ENCODE results near the gene ZFHX3.
A peak's percentile ranks its signal among the peaks of the same experiment; 100 is the strongest.

Gene ZFHX3

DNA sequence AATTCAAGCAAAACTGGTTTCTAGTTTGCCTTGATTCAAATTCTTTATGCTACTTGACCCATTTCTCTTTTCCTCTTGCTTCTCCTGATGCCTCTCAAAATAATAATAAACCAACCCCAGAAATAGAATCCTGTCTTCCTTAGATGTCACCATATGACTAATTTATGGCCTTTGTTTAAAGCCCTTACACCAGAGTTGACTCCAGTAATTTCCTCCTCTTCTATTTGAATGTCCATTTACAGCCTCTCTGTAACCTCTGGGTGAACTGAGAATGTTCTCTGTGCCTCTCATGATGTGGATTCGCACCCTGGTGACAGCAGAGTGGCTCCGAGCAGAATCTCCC is 31.5 kb downstream of the ZFHX3 start:
- Mint-ChIP-seq H3K9me3 (no peaks in the 10 kb centered on the region), H3K27me3 (ENCODE audit: low read depth) (peaks cover 11% of the 10 kb centered on the region), H3K27ac (peak overlapping the region; percentile 24 to 89 (median 39)), H3K4me3 (peak overlapping the region in 1 of 3 experiments; percentile 2), H3K4me1 (peaks cover 48% of the 10 kb centered on the region), H3K36me3 (ENCODE audit: low read depth) (peaks cover 4% of the 10 kb centered on the region)
- TF ChIP-seq, protein P1, sequence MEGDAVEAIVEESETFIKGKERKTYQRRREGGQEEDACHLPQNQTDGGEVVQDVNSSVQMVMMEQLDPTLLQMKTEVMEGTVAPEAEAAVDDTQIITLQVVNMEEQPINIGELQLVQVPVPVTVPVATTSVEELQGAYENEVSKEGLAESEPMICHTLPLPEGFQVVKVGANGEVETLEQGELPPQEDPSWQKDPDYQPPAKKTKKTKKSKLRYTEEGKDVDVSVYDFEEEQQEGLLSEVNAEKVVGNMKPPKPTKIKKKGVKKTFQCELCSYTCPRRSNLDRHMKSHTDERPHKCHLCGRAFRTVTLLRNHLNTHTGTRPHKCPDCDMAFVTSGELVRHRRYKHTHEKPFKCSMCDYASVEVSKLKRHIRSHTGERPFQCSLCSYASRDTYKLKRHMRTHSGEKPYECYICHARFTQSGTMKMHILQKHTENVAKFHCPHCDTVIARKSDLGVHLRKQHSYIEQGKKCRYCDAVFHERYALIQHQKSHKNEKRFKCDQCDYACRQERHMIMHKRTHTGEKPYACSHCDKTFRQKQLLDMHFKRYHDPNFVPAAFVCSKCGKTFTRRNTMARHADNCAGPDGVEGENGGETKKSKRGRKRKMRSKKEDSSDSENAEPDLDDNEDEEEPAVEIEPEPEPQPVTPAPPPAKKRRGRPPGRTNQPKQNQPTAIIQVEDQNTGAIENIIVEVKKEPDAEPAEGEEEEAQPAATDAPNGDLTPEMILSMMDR (IDR thresholded peaks at IDR 0.05; ENCODE audit: unreplicated experiment in 3 of 3), result no peak

DNA sequence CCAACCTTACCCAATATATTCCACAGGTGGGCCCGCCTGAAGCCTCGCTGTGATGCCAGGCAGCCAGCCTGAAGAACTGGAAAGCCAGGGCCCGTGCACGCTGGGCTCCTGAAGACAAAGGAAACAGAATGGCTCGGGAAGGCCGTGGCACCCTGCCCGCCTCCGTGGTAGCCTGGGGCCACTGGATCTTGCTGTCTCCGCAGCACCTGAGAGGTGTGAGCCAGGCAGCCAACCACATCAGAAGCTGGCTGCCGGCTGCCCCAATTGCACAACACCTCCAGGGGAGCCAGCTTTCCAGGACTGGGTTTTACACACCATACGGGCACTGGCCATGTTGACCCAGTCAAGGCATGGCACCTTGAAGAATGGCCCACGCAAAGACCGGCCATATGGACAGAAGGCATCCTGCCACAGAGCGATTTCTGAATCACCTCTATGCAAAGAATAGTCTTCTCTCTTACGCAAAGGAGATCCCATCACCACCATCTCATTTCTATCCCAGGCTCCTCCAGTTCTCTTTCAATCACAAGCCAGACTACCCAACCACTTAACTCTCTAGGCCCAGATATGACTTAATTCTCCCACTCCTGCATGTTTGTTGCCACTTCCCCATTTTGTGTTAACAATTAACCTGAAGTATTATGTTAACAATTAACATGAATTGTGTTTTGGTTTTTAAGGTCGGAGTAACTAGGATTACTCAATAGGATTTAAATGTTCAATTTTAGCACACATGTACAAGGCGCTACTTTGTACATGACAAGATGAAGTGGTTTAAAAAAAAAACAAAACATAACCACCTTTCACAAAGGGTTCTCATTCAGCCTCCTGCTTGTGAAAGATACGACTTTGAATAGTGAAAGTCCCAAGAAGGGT is 32.1 kb downstream of the ZFHX3 start:
- TF ChIP-seq, protein P1 (IDR thresholded peaks at IDR 0.05; ENCODE audit: unreplicated experiment in 3 of 3), result no peak
- Mint-ChIP-seq H3K27ac (peak overlapping the region; percentile 24 to 89 (median 39)), H3K4me3 (peak overlapping the region in 1 of 3 experiments; percentile 2), H3K27me3 (ENCODE audit: low read depth) (peaks cover 11% of the 10 kb centered on the region), H3K9me3 (no peaks in the 10 kb centered on the region), H3K36me3 (ENCODE audit: low read depth) (peaks cover 4% of the 10 kb centered on the region), H3K4me1 (peaks cover 43% of the 10 kb centered on the region)

DNA sequence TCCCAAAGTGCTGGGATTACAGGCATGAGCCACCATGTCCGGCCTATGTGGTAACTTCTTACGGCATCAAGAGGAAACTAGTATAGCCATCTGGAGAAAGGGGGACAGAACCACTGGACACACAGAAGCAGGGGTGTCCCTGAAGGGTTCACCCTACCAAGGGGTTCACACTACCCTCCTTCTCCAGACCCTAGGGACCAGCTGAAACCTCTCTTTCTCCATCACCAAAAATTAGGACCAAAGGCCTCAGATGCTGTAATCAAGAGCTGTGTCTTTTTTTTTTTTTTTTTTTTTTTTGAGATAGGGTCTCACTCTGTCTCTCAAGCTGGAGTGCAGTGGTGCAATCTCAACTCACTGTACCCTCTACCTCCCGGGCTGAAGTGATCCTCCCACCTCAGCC is 33.2 kb downstream of the ZFHX3 start:
- peaks cover 11% of the 10 kb centered on the region for H3K27me3 Mint-ChIP-seq (ENCODE audit: low read depth)
- H3K9me3 Mint-ChIP-seq, result no peaks in the 10 kb centered on the region
- H3K4me3 Mint-ChIP-seq, result no peak overlapping the region
- TF ChIP-seq, protein P1 (IDR thresholded peaks at IDR 0.05; ENCODE audit: unreplicated experiment in 3 of 3), result no peak
- peaks cover 4% of the 10 kb centered on the region for H3K36me3 Mint-ChIP-seq (ENCODE audit: low read depth)
- peak overlapping the region in 1 of 3 experiments; percentile 38 for H3K27ac Mint-ChIP-seq
- H3K4me1 Mint-ChIP-seq, result peaks cover 32% of the 10 kb centered on the region

DNA sequence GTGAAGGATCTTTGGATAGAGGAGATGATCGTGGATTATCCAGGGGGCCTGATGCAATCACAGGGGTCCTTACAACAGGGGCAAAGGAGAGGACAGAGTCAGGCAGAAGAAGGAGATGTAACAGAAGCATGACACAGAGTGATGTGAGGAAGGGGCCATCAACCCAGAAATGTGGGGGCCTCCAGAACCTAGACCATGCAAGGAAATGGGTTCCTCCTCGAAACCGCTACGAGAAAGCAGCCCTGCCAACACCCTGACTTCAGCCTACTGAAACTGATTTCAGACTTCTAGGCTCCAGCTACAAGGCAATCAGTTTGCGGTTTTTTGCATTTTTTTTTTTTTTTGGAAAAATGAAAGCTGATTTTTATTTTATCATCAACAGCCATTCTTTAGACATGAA is 34.0 kb downstream of the ZFHX3 start:
- no peaks in the 10 kb centered on the region for H3K9me3 Mint-ChIP-seq
- TF ChIP-seq, protein P1 (IDR thresholded peaks at IDR 0.05; ENCODE audit: unreplicated experiment in 3 of 3), result no peak
- H3K27me3 Mint-ChIP-seq (ENCODE audit: low read depth), result peaks cover 6% of the 10 kb centered on the region
- peaks cover 4% of the 10 kb centered on the region for H3K36me3 Mint-ChIP-seq (ENCODE audit: low read depth)
- peaks cover 27% of the 10 kb centered on the region for H3K4me1 Mint-ChIP-seq
- peak overlapping the region in 1 of 3 experiments; percentile 47 for H3K27ac Mint-ChIP-seq
- peak overlapping the region in 1 of 3 experiments; percentile 21 for H3K4me3 Mint-ChIP-seq

DNA sequence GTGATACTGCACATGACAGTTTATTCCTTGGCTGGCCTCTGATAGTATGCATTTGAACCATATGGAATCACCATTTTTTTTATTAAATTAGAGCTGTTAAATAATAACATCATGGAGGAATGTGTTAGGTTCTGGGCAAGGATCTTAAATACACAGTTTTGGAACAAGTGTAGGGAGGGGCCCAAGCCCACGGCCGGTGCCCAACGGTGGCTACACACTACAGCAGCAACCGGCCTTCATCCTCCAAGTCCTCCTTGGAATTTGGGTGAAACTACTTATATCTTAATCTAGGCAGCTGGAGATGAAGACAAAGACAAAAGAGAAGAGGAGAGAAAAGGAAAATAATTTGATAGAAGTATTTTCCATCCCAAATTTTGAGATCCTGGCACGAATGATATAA is 35.6 kb downstream of the ZFHX3 start:
- no peak overlapping the region for H3K4me3 Mint-ChIP-seq
- peaks cover 5% of the 10 kb centered on the region for H3K27me3 Mint-ChIP-seq (ENCODE audit: low read depth)
- peaks cover 27% of the 10 kb centered on the region for H3K4me1 Mint-ChIP-seq
- peaks cover 4% of the 10 kb centered on the region for H3K36me3 Mint-ChIP-seq (ENCODE audit: low read depth)
- no peaks in the 10 kb centered on the region for H3K9me3 Mint-ChIP-seq
- TF ChIP-seq, protein P1 (IDR thresholded peaks at IDR 0.05; ENCODE audit: unreplicated experiment in 3 of 3), result no peak
- no peak overlapping the region for H3K27ac Mint-ChIP-seq

DNA sequence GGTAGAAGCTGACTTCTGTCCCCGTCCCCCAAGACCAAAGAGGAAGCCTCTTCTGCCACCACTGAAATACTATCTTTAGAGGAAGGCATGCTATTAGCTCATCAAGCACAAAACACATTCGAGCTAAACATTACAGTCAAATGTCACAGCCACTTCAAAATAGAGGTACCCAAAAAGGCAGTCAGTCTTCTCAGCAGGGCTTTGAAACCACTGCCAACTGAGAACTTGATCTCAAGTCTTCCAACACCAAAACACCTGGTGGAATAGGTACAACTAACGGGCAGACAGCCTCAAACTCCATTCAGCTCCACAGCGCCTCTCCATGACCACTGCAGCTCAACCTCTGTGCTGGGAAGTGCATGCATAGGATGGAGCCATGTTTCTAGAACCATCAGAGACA is 36.0 kb downstream of the ZFHX3 start:
- H3K9me3 Mint-ChIP-seq, result no peaks in the 10 kb centered on the region
- peaks cover 6% of the 10 kb centered on the region for H3K27me3 Mint-ChIP-seq (ENCODE audit: low read depth)
- TF ChIP-seq, protein P1 (IDR thresholded peaks at IDR 0.05; ENCODE audit: unreplicated experiment in 3 of 3), result no peak
- H3K4me3 Mint-ChIP-seq, result no peak overlapping the region
- H3K4me1 Mint-ChIP-seq, result peaks cover 22% of the 10 kb centered on the region
- H3K36me3 Mint-ChIP-seq (ENCODE audit: low read depth), result peaks cover 7% of the 10 kb centered on the region
- peak overlapping the region in 1 of 3 experiments; percentile 22 for H3K27ac Mint-ChIP-seq

Data from nephron (organoid).